HCT116 (cell line): ENCODE data around the gene STC2. TPM values are rescaled to one million over a fixed set of nuclear protein-coding genes. Genes with fewer than 3 reads are reported as not detected.

ENCODE experiments used
- ATAC-seq: fragments of 200-7000 bp; cut with Tn5 transposase; 2 replicates; pipeline ENCODE4 v1.9.1; 2020; ENCODE audit warnings: mild to moderate bottlenecking, moderate library complexity
- BruUV-seq: library from RNA; stranded (reverse); fragments of 400-500 nt; replicated peaks from 2 replicates; lab custom pipeline; 2021; lab: Mats Ljungman, UMichigan
- CTCF ChIA-PET: fragments of 300-600 bp; sonication (Branson Sonifier 250); formaldehyde crosslinking; loops from one replicate; lab custom pipeline; 2021; ENCODE audit warnings: antibody characterized with exemption; lab: Charles Lee
- POLR2A ChIA-PET: fragments of 300-600, 350-600 bp; sonication (Branson Sonifier 250); formaldehyde crosslinking; loops from one replicate; lab custom pipeline; 2021; ENCODE audit warnings: antibody characterized with exemption; lab: Charles Lee
- RAD21 ChIA-PET, 2 experiments: fragments of 300-600 bp; sonication (Branson Sonifier 250); formaldehyde crosslinking; loops; one replicate each; lab custom pipeline; 2023; ENCODE audit warnings: low total read pairs in 2 of 2; ENCODE audit not compliant: uncharacterized antibody in 2 of 2, unreplicated experiment in 2 of 2, low non-redundant PET in 1 of 2; lab: Charles Lee
- DNase-seq: peaks from one replicate; pipeline ENCODE4 v3.0.0-alpha.2; 2010; ENCODE audit warnings: low read depth, low spot score
- H2AFZ ChIP-seq: fragments of 200-600 bp; shearing (Covaris generic), sonication (generic); 2 replicates; pipeline ENCODE4 v1.6.1; 2017; ENCODE audit warnings: low read depth, mixed run types, mixed read lengths, antibody characterized with exemption, low read length; ENCODE audit not compliant: poor library complexity, severe bottlenecking
- H3K27ac ChIP-seq: 2 replicates; pipeline ENCODE4 v1.5.1; 2012; ENCODE audit warnings: low read depth, low read length
- H3K27me3 ChIP-seq: fragments of 200-600 bp; sonication (generic); 2 replicates; pipeline ENCODE4 v1.6.1; 2016; ENCODE audit warnings: mixed run types, low read length, mixed read lengths; ENCODE audit not compliant: insufficient read depth
- H3K36me3 ChIP-seq, 2 experiments: fragments of 200-500 bp in 1 of 2; fragments of 200-600 bp in 1 of 2; sonication (Bioruptor generic) in 1 of 2; sonication (generic) in 1 of 2; 2 replicates each; pipeline versions ENCODE4 v1.5.1 to v1.6.1; 2014 to 2016; ENCODE audit warnings: low read length in 2 of 2, inconsistent platforms in 1 of 2, mixed read lengths in 1 of 2, mixed run types in 1 of 2; ENCODE audit not compliant: insufficient read depth in 2 of 2, control insufficient read depth in 1 of 2
- H3K4me1 ChIP-seq, 2 experiments: fragments of 200-600 bp in 1 of 2; sonication (generic) in 1 of 2; 2 replicates each; pipeline versions ENCODE4 v1.5.1 to v1.6.1; 2012 to 2017; ENCODE audit warnings: low read length in 2 of 2, inconsistent platforms in 1 of 2, mild to moderate bottlenecking in 1 of 2, mixed read lengths in 1 of 2, mixed run types in 1 of 2, moderate library complexity in 1 of 2; ENCODE audit not compliant: insufficient read depth in 2 of 2, control insufficient read depth in 1 of 2
- H3K4me2 ChIP-seq: fragments of 200-600 bp; sonication (generic); 2 replicates; pipeline ENCODE4 v1.6.1; 2017; ENCODE audit warnings: mixed run types, low read length, mixed read lengths
- H3K4me3 ChIP-seq, 2 experiments: fragments of 200-600 bp in 1 of 2; sonication (generic) in 1 of 2; replicated peaks in 1 of 2; 2 replicates each; pipeline ENCODE4 v1.5.1; 2011 to 2016; ENCODE audit warnings: low read length in 2 of 2, control low read depth in 1 of 2, low read depth in 1 of 2, mild to moderate bottlenecking in 1 of 2, mixed read lengths in 1 of 2, mixed run types in 1 of 2
- H3K79me2 ChIP-seq: fragments of 200-600 bp; sonication (generic); 2 replicates; pipeline ENCODE4 v1.6.1; 2017; ENCODE audit warnings: mild to moderate bottlenecking, mixed run types, low read length, moderate library complexity, mixed read lengths; ENCODE audit not compliant: insufficient read depth
- H3K9ac ChIP-seq: fragments of 200-600 bp; sonication (generic); 2 replicates; pipeline ENCODE4 v1.6.1; 2016; ENCODE audit warnings: low read length, mixed read lengths
- H3K9me2 ChIP-seq: fragments of 200-600 bp; sonication (generic), shearing (Covaris generic); 2 replicates; pipeline ENCODE4 v1.6.1; 2017; ENCODE audit warnings: mixed run types, mild to moderate bottlenecking, moderate library complexity; ENCODE audit not compliant: insufficient read depth
- H3K9me3 ChIP-seq, 2 experiments: fragments of 200-500 bp in 1 of 2; fragments of 200-600 bp in 1 of 2; sonication (Bioruptor generic) in 1 of 2; sonication (generic) in 1 of 2; 2 replicates each; pipeline ENCODE4 v1.6.1; 2014 to 2017; ENCODE audit warnings: low read length in 2 of 2, mixed read lengths in 2 of 2, inconsistent platforms in 1 of 2, low read depth in 1 of 2, mild to moderate bottlenecking in 1 of 2, mixed run types in 1 of 2, moderate library complexity in 1 of 2; ENCODE audit not compliant: control insufficient read depth in 1 of 2, insufficient read depth in 1 of 2
- H4K20me1 ChIP-seq: fragments of 200-600 bp; sonication (generic), shearing (Covaris generic); 2 replicates; pipeline ENCODE4 v1.6.1; 2017; ENCODE audit warnings: mixed run types, mild to moderate bottlenecking, moderate library complexity; ENCODE audit not compliant: insufficient read depth
- ATF3 ChIP-seq: IDR thresholded peaks from 2 replicates; pipeline ENCODE4 v1.6.1; 2012
- CTCF ChIP-seq, 3 experiments: fragments of 200-600 bp in 1 of 3; sonication (generic) in 1 of 3; IDR thresholded peaks in 2 of 3; conservative IDR thresholded peaks in 1 of 3; 2 replicates each; pipeline ENCODE4 v1.5.1; 2012 to 2017; ENCODE audit warnings: low read depth in 2 of 3, low read length in 2 of 3, antibody characterized with exemption in 1 of 3, borderline replicate concordance in 1 of 3, control low read depth in 1 of 3, mild to moderate bottlenecking in 1 of 3, mixed read lengths in 1 of 3, mixed run types in 1 of 3, moderate library complexity in 1 of 3; ENCODE audit not compliant: insufficient read depth in 1 of 3
- POLR2AphosphoS5 ChIP-seq: IDR thresholded peaks from 2 replicates; pipeline ENCODE4 v1.6.1; 2011; ENCODE audit warnings: mild to moderate bottlenecking, low read depth, low read length, moderate library complexity
- RAD21 ChIP-seq: IDR thresholded peaks from 2 replicates; pipeline ENCODE4 v1.6.1; 2012; ENCODE audit warnings: low read depth, mild to moderate bottlenecking
- SIN3A ChIP-seq: IDR thresholded peaks from 2 replicates; pipeline ENCODE4 v1.6.1; 2012; ENCODE audit warnings: low read depth
- SP1 ChIP-seq: IDR thresholded peaks from 2 replicates; pipeline ENCODE4 v1.6.1; 2012; ENCODE audit warnings: low read depth
- intact Hi-C: fragments of 100-400 bp; cut with micrococcal nuclease; formaldehyde crosslinking; loops from 2 replicates; pipeline ENCODE4 v1.10.0; 2022
- total RNA-seq: library from RNA; stranded (reverse); gene quantifications from one replicate; pipeline ENCODE4 v1.2.1, GENCODE V29; 2021; ENCODE audit not compliant: unreplicated experiment

The STC2 gene
- total RNA-seq, 1 experiment from 2014 or later = 97.3 TPM

GRCh38 chr5:173321886-173322285 is 6.3 kb downstream of the STC2 start:
- BruUV-seq = no TSS peak
- Histone ChIP-seq H3K27me3 (no peaks in the 10 kb centered on the region), H2AFZ (no peak overlapping the region), H3K27ac (no peak overlapping the region), H4K20me1 (peaks cover 7% of the 10 kb centered on the region; the same call in 1 of the 2 replicates), H3K9me3 (no peaks in the 10 kb centered on the region), H3K36me3 (peaks cover 51 to 87% of the 10 kb centered on the region in 2 experiments), H3K4me2 (no peak overlapping the region), H3K4me1 (peaks cover 6 to 14% of the 10 kb centered on the region in 2 experiments; a peak in 2 of 4 replicates), H3K4me3 (no peak overlapping the region), H3K79me2 (peaks cover 46% of the 10 kb centered on the region), H3K9me2 (no peaks in the 10 kb centered on the region), H3K9ac (no peak overlapping the region)
- CTCF ChIA-PET = interaction anchor here (1.4 kb wide), 1 partner anchor 10 kb away, joined by 3 read pairs; no protein-coding TSS in a partner anchor
- DNase-seq = no peak
- TF ChIP-seq RAD21 (no peak), ATF3 (no peak), SP1 (no peak)
- POLR2A ChIA-PET = interaction anchor here (1.9 kb wide), 1 partner anchor 9 kb away, joined by 4 read pairs; no protein-coding TSS in a partner anchor
- intact Hi-C loops = no loop called here
- RAD21 ChIA-PET = no interaction called here
- ATAC-seq = no peak

GRCh38 chr5:173320259-173320658 is 8.0 kb downstream of the STC2 start:
- TF ChIP-seq POLR2AphosphoS5 (0 out of 2 replicates have a peak, but pooled peaks have one; percentile 5), SIN3A (no peak), CTCF (IDR thresholded peaks at IDR 0.05 in 2 of 3, conservative IDR thresholded peaks at IDR 0.05 in 1 of 3; ENCODE audit: borderline replicate concordance in 1 of 3, insufficient read depth in 1 of 3, low read depth in 2 of 3, low read length in 2 of 3) (no peak), SP1 (no peak)
- no peak overlapping the region for H3K4me2 ChIP-seq
- no peaks in the 10 kb centered on the region for H3K9me3 ChIP-seq
- H3K4me1 ChIP-seq = no peaks in the 10 kb centered on the region
- no peak for DNase-seq
- H3K79me2 ChIP-seq = peaks cover 30% of the 10 kb centered on the region
- no peak overlapping the region for H3K9ac ChIP-seq
- H2AFZ ChIP-seq = no peak overlapping the region
- H3K9me2 ChIP-seq = no peaks in the 10 kb centered on the region
- H3K36me3 ChIP-seq = peaks cover 51 to 84% of the 10 kb centered on the region in 2 experiments
- no peaks in the 10 kb centered on the region; the same call in 1 of the 2 replicates for H4K20me1 ChIP-seq
- RAD21 ChIA-PET = no interaction called here
- H3K27me3 ChIP-seq = no peaks in the 10 kb centered on the region
- no peak overlapping the region for H3K27ac ChIP-seq
- CTCF ChIA-PET = interaction anchor here (1.2 kb wide), 1 partner anchor 11 kb away, joined by 3 read pairs; no protein-coding TSS in a partner anchor
- intact Hi-C loops = no loop called here
- ATAC-seq = no peak
- no TSS peak for BruUV-seq
- POLR2A ChIA-PET = interaction anchor here (7.1 kb wide), 1 partner anchor 9 kb away, joined by 65 read pairs; the partner anchor contains the start of gene STC2
- no peak overlapping the region for H3K4me3 ChIP-seq
